Measurements from ENCODE around the gene KCNIP4. TPM values are rescaled to one million over a fixed set of nuclear protein-coding genes. Genes with fewer than 3 reads are reported as not detected.

The KCNIP4 gene
- total and polyA plus RNA-seq, 12 donors, result 0.44 to 4.1 (median 1.6) TPM

DNA sequence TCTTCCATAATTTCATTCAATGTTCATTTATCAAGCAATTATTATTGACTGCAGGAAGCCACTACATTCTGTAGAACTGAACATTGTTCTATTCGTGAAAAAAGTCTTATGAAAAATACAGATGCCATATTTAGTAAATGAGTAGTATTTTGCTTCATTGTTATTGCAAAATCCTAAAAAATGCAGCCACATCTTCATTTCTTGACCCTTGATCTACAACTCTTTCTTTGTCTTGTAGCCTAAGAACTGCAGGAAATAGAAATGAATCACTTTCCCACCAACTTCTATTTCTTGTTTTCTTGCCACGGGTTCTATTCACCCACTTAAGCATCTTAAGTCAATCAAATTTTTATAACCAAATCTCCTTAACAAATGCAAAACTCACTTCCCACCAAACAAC lies 63.3 kb downstream of the KCNIP4 start:
- Histone ChIP-seq H3K36me3 (replicated peaks in 1 of 2) (no peaks in the 10 kb centered on the region), H3K9me3 (replicated peaks in 1 of 3) (no peaks in the 10 kb centered on the region), H3K27me3 (no peaks in the 10 kb centered on the region), H3K4me1 (replicated peaks in 1 of 2) (no peaks in the 10 kb centered on the region), H3K4me3 (no peak overlapping the region), H3K27ac (no peak overlapping the region)
- TF ChIP-seq POLR2A (IDR thresholded peaks at IDR 0.05), result no peak
- no peak for DNase-seq
- intact Hi-C loops (cut with DNase I), result no loop called here
- 51 to 57% (median 55%) methylated on average over 2 of the region's 2 CpGs for WGBS, 4 donors

DNA sequence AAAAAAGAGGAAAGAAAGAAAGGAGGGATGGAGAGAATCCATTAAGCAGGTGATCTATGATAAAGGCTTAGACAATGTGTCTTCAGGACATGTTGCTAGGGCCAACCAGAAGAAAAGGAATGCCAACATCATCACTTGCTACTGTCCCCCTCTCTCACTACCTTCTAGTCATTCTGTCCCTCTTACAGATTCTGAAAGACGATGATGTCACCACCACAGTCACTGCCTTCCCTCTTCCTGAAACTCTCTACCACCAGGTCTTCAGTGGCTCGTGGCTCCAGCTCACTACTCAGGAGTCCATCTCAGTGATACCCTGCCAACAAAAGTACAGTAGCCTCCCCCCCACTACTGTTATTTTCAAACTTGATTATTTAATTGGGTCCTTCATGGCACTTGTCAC lies 64.0 kb downstream of the KCNIP4 start:
- H3K9me3 ChIP-seq (replicated peaks in 1 of 3), result no peaks in the 10 kb centered on the region
- no peak for TF ChIP-seq POLR2A (IDR thresholded peaks at IDR 0.05)
- TF ChIP-seq, protein P1, sequence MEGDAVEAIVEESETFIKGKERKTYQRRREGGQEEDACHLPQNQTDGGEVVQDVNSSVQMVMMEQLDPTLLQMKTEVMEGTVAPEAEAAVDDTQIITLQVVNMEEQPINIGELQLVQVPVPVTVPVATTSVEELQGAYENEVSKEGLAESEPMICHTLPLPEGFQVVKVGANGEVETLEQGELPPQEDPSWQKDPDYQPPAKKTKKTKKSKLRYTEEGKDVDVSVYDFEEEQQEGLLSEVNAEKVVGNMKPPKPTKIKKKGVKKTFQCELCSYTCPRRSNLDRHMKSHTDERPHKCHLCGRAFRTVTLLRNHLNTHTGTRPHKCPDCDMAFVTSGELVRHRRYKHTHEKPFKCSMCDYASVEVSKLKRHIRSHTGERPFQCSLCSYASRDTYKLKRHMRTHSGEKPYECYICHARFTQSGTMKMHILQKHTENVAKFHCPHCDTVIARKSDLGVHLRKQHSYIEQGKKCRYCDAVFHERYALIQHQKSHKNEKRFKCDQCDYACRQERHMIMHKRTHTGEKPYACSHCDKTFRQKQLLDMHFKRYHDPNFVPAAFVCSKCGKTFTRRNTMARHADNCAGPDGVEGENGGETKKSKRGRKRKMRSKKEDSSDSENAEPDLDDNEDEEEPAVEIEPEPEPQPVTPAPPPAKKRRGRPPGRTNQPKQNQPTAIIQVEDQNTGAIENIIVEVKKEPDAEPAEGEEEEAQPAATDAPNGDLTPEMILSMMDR (IDR thresholded peaks at IDR 0.05), result no peak
- H3K27ac ChIP-seq, result no peak overlapping the region
- no peak for DNase-seq
- H3K4me3 ChIP-seq, result no peak overlapping the region
- no peaks in the 10 kb centered on the region for H3K27me3 ChIP-seq
- WGBS, 4 donors, result 71 to 87% (median 73%) methylated on average over 2 of the region's 2 CpGs
- H3K36me3 ChIP-seq (replicated peaks in 1 of 2), result no peaks in the 10 kb centered on the region
- H3K4me1 ChIP-seq (replicated peaks in 1 of 2), result no peaks in the 10 kb centered on the region
- intact Hi-C loops (cut with DNase I), result no loop called here

DNA sequence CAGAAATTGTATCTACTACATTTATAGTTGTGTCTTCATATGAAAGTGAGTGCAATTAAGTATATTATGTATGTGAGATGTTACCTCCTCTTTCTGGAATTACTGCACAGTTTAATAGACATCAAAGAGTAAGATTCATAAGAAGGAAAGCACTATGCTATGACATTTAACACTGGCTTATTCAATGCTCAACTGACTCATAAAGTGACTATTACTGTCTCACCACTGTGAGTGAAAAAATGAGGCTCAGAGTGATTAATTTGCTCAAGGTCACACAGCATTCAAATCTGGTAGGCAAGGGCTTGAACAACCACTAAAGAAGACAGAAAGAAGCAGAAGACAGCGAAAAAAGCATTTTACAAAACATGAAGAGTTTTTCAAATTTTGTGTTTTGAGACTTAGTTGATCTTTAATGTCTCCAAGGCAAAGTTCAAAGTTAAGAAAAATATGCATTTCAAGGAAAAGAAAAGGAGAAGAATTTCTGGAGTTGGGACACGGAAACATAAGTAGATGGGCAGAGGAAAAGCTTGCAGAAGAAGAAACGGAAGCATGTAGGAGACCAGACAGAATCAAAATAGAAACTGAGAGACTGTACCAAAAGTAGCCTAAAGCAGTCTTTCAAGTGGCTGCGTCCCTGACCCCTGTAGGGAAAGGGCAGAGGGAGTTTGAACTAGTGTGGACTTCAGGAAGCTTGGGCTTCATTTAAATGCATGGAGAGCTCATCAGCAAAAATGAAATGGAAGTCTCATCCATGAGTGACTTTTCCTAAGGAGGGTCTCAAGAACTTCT lies 66.3 kb downstream of the KCNIP4 start:
- no peaks in the 10 kb centered on the region for H3K36me3 ChIP-seq (replicated peaks in 1 of 2)
- no peak overlapping the region for H3K4me3 ChIP-seq
- H3K27ac ChIP-seq, result no peak overlapping the region
- H3K27me3 ChIP-seq, result no peaks in the 10 kb centered on the region
- 53 to 73% (median 62%) methylated on average over 4 of the region's 4 CpGs for WGBS, 4 donors
- H3K9me3 ChIP-seq (replicated peaks in 1 of 3), result no peaks in the 10 kb centered on the region
- DNase-seq, result no peak
- intact Hi-C loops (cut with DNase I), result no loop called here
- no peaks in the 10 kb centered on the region for H3K4me1 ChIP-seq (replicated peaks in 1 of 2)
- TF ChIP-seq, protein P1 (IDR thresholded peaks at IDR 0.05), result no peak
- no peak for TF ChIP-seq POLR2A (IDR thresholded peaks at IDR 0.05)

DNA sequence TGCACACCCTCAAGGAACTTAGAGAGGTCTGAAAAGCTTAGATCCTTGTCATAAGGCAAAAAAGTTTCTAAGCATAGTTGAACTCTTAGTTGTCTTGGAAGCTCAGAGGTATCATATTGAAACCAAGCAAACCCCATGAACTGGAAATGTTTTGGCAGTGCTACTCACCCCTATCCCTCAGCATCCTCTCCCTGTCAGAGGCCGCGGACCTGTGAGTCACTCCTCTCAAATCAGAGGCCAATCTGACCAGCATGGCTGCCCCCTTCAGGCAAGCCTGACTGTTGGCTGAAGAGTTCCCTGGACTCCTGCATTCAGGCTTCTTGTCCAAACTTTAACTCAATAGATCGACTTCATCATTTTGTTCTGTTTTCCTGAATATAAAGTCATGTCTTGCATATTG lies 69.4 kb downstream of the KCNIP4 start:
- WGBS, 4 donors, result 62 to 79% (median 70%) methylated on average over 3 of the region's 3 CpGs
- no peak for DNase-seq
- TF ChIP-seq, protein P1 (IDR thresholded peaks at IDR 0.05), result no peak
- TF ChIP-seq POLR2A (IDR thresholded peaks at IDR 0.05), result no peak
- intact Hi-C loops (cut with DNase I), result no loop called here
- H3K36me3 ChIP-seq (replicated peaks in 1 of 2), result no peaks in the 10 kb centered on the region
- H3K27ac ChIP-seq, result no peak overlapping the region
- no peaks in the 10 kb centered on the region for H3K9me3 ChIP-seq (replicated peaks in 1 of 3)
- H3K4me1 ChIP-seq (replicated peaks in 1 of 2), result no peaks in the 10 kb centered on the region
- H3K27me3 ChIP-seq, result no peaks in the 10 kb centered on the region
- no peak overlapping the region for H3K4me3 ChIP-seq

DNA sequence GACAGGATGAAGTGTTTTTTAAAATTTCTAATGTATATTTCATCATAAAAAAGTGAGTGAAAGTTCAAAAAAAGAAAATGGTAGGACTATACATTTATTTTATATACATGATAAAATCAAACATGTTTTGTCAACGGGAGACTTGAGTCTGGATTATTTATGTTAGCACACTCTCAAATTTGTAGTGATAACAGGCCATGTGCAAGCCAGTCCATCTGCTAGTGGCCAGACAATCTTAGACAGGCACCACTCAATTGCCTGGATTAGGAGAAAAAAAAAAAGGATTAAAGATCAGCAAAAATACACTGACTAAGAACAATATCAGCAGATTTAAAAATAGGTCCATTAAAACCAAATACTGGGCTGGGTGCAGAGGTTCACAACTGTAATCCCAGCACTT lies 71.9 kb downstream of the KCNIP4 start:
- Histone ChIP-seq H3K4me1 (replicated peaks in 1 of 2) (no peaks in the 10 kb centered on the region), H3K27me3 (no peaks in the 10 kb centered on the region), H3K9me3 (replicated peaks in 1 of 3) (no peaks in the 10 kb centered on the region), H3K27ac (no peak overlapping the region), H3K36me3 (replicated peaks in 1 of 2) (no peaks in the 10 kb centered on the region), H3K4me3 (no peak overlapping the region)
- DNase-seq, result no peak
- TF ChIP-seq POLR2A (IDR thresholded peaks at IDR 0.05), result no peak
- TF ChIP-seq, protein P1 (IDR thresholded peaks at IDR 0.05), result no peak
- intact Hi-C loops (cut with DNase I), result no loop called here
- 43 to 52% (median 48%) methylated on average over 1 of the region's 1 CpG for WGBS, 4 donors
